Colonic mucosa (tissue), 4 donors: ENCODE data around the gene MUS81. TPM values are rescaled to one million over a fixed set of nuclear protein-coding genes. Genes with fewer than 3 reads are reported as not detected.

ENCODE experiments used
- DNase-seq: peaks from one replicate; pipeline ENCODE4 v3.0.0-alpha.2; 2020
- H3K27ac ChIP-seq: fragments of 200-600 bp; one replicate; pipeline ENCODE4 v1.8.0; 2021
- H3K27me3 ChIP-seq: fragments of 200-600 bp; one replicate; pipeline ENCODE4 v1.8.0; 2021
- H3K36me3 ChIP-seq: fragments of 200-600 bp; one replicate; pipeline ENCODE4 v1.8.0; 2021
- H3K4me1 ChIP-seq: fragments of 200-600 bp; one replicate; pipeline ENCODE4 v1.8.0; 2021; ENCODE audit warnings: mild to moderate bottlenecking
- H3K4me3 ChIP-seq: fragments of 200-600 bp; one replicate; pipeline ENCODE4 v1.8.0; 2021
- H3K9ac ChIP-seq, 2 donors: one replicate each; pipeline ENCODE4 v1.7.0; 2013; ENCODE audit warnings: control low read depth in 2 of 2, low read depth in 2 of 2, low read length in 2 of 2
- H3K9me3 ChIP-seq: fragments of 200-600 bp; one replicate; pipeline ENCODE4 v1.8.0; 2021
- intact Hi-C: fragments of 100-400 bp; cut with DNase I; formaldehyde crosslinking; loops from one replicate; pipeline ENCODE4 v1.14.1; 2022
- total RNA-seq, 2 donors: library from RNA; stranded (reverse); fragmentation: NEBNext Ultra II Directional in 1 of 2; extraction: Animal tissue kit (Norgen Biotek cat#: 25700) in 1 of 2; gene quantifications; one replicate each; pipeline ENCODE4 v1.2.1, GENCODE V29; 2021
- TF ChIP-seq, protein P1 (sequence below): fragments of 200-600 bp; IDR thresholded peaks from one replicate; pipeline ENCODE4 v1.8.0; 2022; ENCODE audit warnings: antibody characterized with exemption, mild to moderate bottlenecking
- donor health status: healthy.
- donor health status: DM: no; HTN: no; CAD: no.
- donor health status: DM: no; HTN: no; CAD: no.

Gene MUS81, protein sequence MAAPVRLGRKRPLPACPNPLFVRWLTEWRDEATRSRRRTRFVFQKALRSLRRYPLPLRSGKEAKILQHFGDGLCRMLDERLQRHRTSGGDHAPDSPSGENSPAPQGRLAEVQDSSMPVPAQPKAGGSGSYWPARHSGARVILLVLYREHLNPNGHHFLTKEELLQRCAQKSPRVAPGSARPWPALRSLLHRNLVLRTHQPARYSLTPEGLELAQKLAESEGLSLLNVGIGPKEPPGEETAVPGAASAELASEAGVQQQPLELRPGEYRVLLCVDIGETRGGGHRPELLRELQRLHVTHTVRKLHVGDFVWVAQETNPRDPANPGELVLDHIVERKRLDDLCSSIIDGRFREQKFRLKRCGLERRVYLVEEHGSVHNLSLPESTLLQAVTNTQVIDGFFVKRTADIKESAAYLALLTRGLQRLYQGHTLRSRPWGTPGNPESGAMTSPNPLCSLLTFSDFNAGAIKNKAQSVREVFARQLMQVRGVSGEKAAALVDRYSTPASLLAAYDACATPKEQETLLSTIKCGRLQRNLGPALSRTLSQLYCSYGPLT
- 10 to 100 TPM; 47.2 to 62.5 TPM for total RNA-seq

DNA sequence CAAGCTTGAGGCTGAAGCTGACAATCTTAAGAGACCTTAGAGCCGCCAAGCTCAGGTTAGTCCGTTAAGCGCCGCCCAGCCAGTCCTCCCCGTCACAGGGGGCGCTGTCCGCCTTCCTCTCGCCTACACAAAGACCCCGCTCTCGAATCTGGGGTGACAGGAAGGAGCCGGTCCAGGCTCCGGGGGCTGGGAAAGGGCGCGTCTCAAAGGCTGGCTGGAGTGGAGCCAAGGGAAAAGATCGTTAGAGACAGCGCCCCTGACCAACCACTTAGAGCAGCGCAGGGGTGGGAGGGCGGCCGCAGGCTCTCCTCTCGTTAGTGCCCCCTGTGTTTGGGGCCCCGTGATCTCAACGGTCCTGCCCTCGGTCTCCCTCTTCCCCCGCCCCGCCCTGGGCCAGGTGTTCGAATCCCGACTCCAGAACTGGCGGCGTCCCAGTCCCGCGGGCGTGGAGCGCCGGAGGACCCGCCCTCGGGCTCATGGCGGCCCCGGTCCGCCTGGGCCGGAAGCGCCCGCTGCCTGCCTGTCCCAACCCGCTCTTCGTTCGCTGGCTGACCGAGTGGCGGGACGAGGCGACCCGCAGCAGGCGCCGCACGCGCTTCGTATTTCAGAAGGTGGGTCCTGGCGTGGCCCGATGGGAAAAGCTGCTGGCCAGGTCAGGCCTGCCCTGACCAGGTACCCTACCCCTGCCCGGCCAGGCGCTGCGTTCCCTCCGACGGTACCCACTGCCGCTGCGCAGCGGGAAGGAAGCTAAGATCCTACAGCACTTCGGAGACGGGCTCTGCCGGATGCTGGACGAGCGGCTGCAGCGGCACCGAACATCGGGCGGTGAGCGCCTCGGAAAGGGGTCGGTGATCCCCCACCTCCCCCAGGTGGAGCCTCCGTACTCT is at the start of gene MUS81:
Gene MUS81 (plus strand): TSS at position 156 of the 887 bp plus-strand sequence. CDS start 321 bp downstream, at position 477.
- H3K4me1 ChIP-seq = peaks cover 20% of the 10 kb centered on the region
- H3K9me3 ChIP-seq = no peaks in the 10 kb centered on the region
- H3K27me3 ChIP-seq = no peaks in the 10 kb centered on the region
- peak within 1 kb of the TSS; percentile 100 for H3K27ac ChIP-seq
- peaks cover 10% of the 10 kb centered on the region for H3K36me3 ChIP-seq
- TF ChIP-seq, protein P1, sequence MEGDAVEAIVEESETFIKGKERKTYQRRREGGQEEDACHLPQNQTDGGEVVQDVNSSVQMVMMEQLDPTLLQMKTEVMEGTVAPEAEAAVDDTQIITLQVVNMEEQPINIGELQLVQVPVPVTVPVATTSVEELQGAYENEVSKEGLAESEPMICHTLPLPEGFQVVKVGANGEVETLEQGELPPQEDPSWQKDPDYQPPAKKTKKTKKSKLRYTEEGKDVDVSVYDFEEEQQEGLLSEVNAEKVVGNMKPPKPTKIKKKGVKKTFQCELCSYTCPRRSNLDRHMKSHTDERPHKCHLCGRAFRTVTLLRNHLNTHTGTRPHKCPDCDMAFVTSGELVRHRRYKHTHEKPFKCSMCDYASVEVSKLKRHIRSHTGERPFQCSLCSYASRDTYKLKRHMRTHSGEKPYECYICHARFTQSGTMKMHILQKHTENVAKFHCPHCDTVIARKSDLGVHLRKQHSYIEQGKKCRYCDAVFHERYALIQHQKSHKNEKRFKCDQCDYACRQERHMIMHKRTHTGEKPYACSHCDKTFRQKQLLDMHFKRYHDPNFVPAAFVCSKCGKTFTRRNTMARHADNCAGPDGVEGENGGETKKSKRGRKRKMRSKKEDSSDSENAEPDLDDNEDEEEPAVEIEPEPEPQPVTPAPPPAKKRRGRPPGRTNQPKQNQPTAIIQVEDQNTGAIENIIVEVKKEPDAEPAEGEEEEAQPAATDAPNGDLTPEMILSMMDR = peak; percentile 85
- H3K9ac ChIP-seq = peak within 1 kb of the TSS; percentile 79 to 82
- peak; percentile 99 for DNase-seq
- intact Hi-C loops = no loop called here
- peak within 1 kb of the TSS; percentile 92 for H3K4me3 ChIP-seq

DNA sequence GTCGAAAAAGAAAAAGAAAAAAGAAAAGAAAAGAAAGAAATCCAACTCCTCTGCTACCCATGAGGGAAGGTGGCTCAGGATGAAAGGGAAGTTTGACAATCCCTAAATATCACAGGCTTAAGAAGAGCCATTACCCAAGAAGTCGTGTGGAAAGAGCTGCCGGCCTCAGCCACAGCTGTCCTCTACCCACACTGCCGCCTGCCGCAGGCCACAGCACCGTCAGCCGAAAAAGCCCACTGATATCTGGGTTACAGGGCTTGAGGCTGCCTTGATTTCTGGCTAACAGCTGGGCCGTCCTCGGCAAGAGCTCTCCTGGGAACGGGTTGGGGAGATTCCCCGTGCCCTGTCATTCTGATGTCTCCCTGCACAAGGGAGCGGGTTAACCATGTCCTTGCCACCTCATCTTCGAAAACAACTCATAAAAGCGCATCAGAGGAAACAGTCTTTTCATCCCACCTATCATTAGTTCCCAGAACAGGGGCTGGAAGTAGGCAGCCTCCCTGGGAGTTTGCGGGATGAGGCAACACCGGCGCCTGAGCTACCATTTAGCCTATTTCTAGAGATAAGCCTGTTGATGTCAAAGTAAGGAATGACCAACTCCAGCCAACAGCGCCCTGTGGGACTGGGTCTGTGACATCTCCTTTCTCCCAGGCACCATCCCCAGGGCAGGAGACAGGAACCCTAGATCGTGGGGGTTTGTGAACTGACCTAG is 48.3 kb upstream of the MUS81 start:
- no peak overlapping the region for H3K9ac ChIP-seq
- no peak overlapping the region for H3K27ac ChIP-seq
- TF ChIP-seq, protein P1 = no peak
- no peak overlapping the region for H3K4me3 ChIP-seq
- H3K36me3 ChIP-seq = no peaks in the 10 kb centered on the region
- H3K4me1 ChIP-seq = no peaks in the 10 kb centered on the region
- H3K9me3 ChIP-seq = no peaks in the 10 kb centered on the region
- no peak for DNase-seq
- H3K27me3 ChIP-seq = no peaks in the 10 kb centered on the region
- intact Hi-C loops = no loop called here

DNA sequence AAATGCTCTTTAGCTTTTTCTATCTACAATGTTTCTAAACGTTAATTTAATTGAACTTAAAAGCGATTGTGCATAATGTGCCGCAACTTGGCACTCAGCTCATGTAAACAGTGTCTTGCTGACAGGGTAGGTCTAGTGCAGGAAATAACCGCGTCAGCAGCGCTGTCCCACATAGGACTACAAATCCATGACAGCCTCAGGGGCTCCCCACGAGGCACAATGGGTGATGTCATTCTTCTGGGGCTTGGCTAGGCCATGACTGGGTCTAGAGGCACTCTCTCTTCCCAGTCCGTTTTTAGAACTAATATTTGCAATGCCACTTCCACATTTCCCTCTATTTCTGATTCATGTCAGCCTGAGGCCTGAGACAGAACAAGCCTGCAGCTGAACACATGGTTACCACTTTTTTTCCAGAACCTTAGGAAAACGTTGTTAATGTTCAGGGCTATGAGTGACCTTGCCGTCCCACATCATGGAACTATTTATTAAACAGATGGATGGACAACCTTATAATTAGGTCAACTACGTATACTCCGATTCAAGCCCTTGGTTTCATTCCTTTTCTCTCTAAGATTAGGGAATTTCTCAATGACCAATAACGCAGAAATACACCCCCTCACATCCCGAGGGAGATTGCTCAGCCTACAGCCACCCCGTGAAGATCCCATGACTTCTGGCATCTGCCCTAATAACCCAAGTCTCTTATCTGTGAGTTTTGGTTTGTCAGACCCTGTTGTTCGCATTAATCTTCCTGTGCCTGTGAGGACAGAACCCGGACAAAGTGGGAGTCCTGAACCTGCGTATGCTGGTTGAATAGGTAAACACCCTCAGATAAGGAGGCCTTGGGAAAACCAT is 45.9 kb upstream of the MUS81 start:
- Histone ChIP-seq H3K27ac (no peak overlapping the region), H3K36me3 (no peaks in the 10 kb centered on the region), H3K4me3 (no peak overlapping the region), H3K27me3 (no peaks in the 10 kb centered on the region), H3K4me1 (no peaks in the 10 kb centered on the region), H3K9me3 (no peaks in the 10 kb centered on the region), H3K9ac (no peak overlapping the region)
- intact Hi-C loops = no loop called here
- TF ChIP-seq, protein P1 = no peak
- DNase-seq = no peak

DNA sequence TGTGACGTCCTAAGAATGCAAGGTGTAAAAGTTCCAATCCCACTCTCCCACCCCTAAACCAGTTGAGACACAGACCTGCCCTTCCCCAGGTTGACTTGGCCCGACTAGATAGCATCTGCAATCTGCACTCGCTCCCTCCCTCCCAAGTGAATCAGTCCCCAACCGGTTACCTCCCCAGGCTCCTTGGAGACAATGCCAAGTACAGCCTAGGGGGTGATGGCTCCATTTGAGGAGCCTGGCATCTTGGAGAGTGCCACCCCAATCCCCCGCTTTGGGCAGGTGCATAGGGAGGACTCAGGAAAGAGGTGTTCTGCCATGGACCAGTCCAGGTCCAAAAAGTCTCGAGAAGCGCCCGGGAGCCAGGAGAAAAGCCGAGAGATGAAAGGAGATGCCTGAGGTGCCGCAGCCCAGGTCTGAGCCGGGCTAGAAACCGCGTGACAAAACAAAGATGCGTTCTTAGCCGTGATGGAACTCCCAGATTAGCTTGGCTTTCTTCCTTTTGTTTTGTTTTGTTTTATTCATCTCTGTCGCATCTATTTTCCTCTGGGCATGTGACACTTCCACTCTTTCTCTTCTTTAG is 45.2 kb upstream of the MUS81 start:
- no peaks in the 10 kb centered on the region for H3K36me3 ChIP-seq
- TF ChIP-seq, protein P1 = no peak
- intact Hi-C loops = no loop called here
- no peak overlapping the region for H3K9ac ChIP-seq
- no peak overlapping the region for H3K27ac ChIP-seq
- no peaks in the 10 kb centered on the region for H3K27me3 ChIP-seq
- H3K4me1 ChIP-seq = no peaks in the 10 kb centered on the region
- H3K4me3 ChIP-seq = no peak overlapping the region
- H3K9me3 ChIP-seq = no peaks in the 10 kb centered on the region
- DNase-seq = no peak
